HL-60/S4 treated with phorbol 12-myristate 13-acetate at 8.2 ng/mL for 4 days and 3 days (cell line): ENCODE measurements around the gene MTHFD1L.
"Not testable (repeated sequence)": the region's sequence is repeated elsewhere in the genome, so short reads cannot be mapped to it uniquely, and the experiment has no call there.

Experiments
- in situ Hi-C: fragments of 300-500 bp; cut with MboI; formaldehyde crosslinking; loops from 2 replicates; pipeline ENCODE4 v1.15.0; 2022; ENCODE audit warnings: low sequenced_read_pairs

MTHFD1L gene

GRCh38 chr6:151109869-151110575 is 244.5 kb downstream of the MTHFD1L start:
- in situ Hi-C loops: no loop called here

GRCh38 chr6:151110576-151110905 is 245.0 kb downstream of the MTHFD1L start:
- in situ Hi-C loops: no loop called here

- in situ Hi-C loops: no loop called here
Measured at GRCh38 chr6:151111670-151112069, 246.2 kb downstream of the MTHFD1L start.

GRCh38 chr6:151112130-151112529 is 246.6 kb downstream of the MTHFD1L start:
- in situ Hi-C loops: no loop called here

- in situ Hi-C loops: not testable (repeated sequence)
Measured at GRCh38 chr6:151112884-151113283, 247.4 kb downstream of the MTHFD1L start.

- in situ Hi-C loops: no loop called here
Measured at GRCh38 chr6:151113641-151114040, 248.1 kb downstream of the MTHFD1L start.

- in situ Hi-C loops: no loop called here
Measured at GRCh38 chr6:151118461-151119123, 253.1 kb downstream of the MTHFD1L start.

GRCh38 chr6:151119823-151120524 is 254.5 kb downstream of the MTHFD1L start:
- in situ Hi-C loops: no loop called here

- in situ Hi-C loops: no loop called here
Measured at GRCh38 chr6:151121900-151122299, 256.4 kb downstream of the MTHFD1L start.

GRCh38 chr6:151123641-151124040 is 258.1 kb downstream of the MTHFD1L start:
- in situ Hi-C loops: not testable (repeated sequence)

- in situ Hi-C loops: not testable (repeated sequence)
Measured at GRCh38 chr6:151125242-151125641, 259.7 kb downstream of the MTHFD1L start.

- in situ Hi-C loops: not testable (repeated sequence)
Measured at GRCh38 chr6:151125651-151126416, 260.3 kb downstream of the MTHFD1L start.

GRCh38 chr6:151126417-151126724 is 260.9 kb downstream of the MTHFD1L start:
- in situ Hi-C loops: not testable (repeated sequence)

- in situ Hi-C loops: not testable (repeated sequence)
Measured at GRCh38 chr6:151127133-151127798, 261.8 kb downstream of the MTHFD1L start.

GRCh38 chr6:151128763-151129370 is 263.4 kb downstream of the MTHFD1L start:
- in situ Hi-C loops: no loop called here

GRCh38 chr6:151130329-151130728 is 264.8 kb downstream of the MTHFD1L start:
- in situ Hi-C loops: no loop called here

- in situ Hi-C loops: no loop called here
Measured at GRCh38 chr6:151131324-151132007, 266.0 kb downstream of the MTHFD1L start.

GRCh38 chr6:151136141-151136755 is 270.7 kb downstream of the MTHFD1L start:
- in situ Hi-C loops: no loop called here

GRCh38 chr6:151137542-151137941 is 272.0 kb downstream of the MTHFD1L start:
- in situ Hi-C loops: no loop called here
